VCaP (cell line): ENCODE results near the gene LOC128125822.
"Not testable (repeated sequence)": the region's sequence is repeated elsewhere in the genome, so short reads cannot be mapped to it uniquely, and the experiment has no call there.

Source experiments
- H3K27ac ChIP-seq: fragments of 450-650 bp; 2 replicates; pipeline ENCODE4 v1.5.1; 2017
- CTCF ChIP-seq: fragments of 450-650 bp; conservative IDR thresholded peaks from 2 replicates; pipeline ENCODE4 v1.5.1; 2017; ENCODE audit warnings: mild to moderate bottlenecking, moderate library complexity

Gene LOC128125822

GRCh38 chr6:63572044-63572746 lies at the start of gene LOC128125822, which contains the start of gene PTP4A1:
TSS of gene LOC128125822 (plus strand) at chr6:63572480.
TSS of gene PTP4A1 (plus strand) at chr6:63572480. CDS start at chr6:63576881, 4,401 bp downstream.
- H3K27ac ChIP-seq = peak within 1 kb of the TSS; percentile 97
- no peak for TF ChIP-seq CTCF

DNA sequence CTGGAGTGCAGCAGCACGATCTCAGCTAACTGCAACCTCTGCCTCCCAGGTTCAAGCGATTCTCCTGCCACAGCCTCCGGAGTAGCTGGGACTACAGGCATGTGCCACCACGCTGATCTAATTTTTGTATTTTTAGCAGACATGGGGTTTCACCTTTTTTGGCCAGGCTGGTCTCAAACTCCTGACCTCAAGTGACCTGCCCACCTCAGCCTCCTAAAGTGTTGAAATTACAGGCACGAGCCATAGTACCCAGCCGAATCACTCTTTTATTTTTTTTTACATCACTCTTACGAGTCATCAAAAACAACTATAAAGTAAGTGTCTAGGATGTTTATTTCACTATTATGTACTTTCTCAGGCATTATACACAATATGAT lies 49.4 kb upstream of the LOC128125822 start:
- not testable (repeated sequence) for H3K27ac ChIP-seq

- no peak for TF ChIP-seq CTCF
- H3K27ac ChIP-seq = no peak overlapping the region
Measured at GRCh38 chr6:63523630-63524029, 48.6 kb upstream of the LOC128125822 start.

GRCh38 chr6:63525186-63525878 lies 46.9 kb upstream of the LOC128125822 start:
- no peak overlapping the region for H3K27ac ChIP-seq
- no peak for TF ChIP-seq CTCF

- no peak overlapping the region for H3K27ac ChIP-seq
- no peak for TF ChIP-seq CTCF
Measured at GRCh38 chr6:63526931-63527330, 45.3 kb upstream of the LOC128125822 start.

DNA sequence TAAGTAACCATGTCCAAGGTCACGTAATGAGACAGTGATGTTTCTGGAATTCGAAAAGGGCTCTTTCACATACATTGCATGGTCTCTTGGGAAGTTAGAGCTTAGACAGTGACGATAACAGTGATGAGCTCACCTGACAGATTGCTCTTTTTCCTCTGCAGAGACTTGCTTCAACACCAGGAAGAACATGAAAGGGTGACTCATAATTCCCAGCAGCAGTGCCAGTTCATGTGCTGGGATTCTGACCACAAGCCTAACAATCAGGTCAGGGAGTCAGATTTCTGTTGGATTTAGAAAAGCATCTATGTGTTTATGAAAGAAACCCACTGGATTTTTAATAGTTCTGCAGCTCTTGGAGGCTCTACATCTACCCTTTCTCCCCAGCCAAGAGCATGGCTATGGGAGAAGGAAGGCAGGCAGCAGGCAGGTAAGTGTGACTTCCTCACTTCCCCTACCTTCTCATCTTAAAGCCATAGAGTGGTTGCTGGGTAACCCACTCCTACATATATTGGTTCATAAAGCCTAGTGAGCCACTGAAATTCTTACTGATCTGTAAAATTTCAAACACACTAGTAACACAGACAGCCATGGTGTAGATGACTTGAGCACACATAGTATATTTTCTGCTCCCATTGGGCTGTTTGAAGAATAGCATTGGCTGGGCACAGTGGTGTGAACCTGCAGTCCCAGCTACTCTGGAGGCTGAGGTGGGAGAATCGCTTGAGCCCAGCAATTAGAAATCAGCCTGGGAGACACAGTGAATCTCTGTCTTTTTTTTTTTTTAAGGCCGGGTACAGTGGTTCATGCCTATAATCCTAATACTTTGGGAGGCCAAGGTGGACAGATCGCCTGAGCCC lies 44.4 kb upstream of the LOC128125822 start:
- no peak for TF ChIP-seq CTCF
- H3K27ac ChIP-seq = no peak overlapping the region

- H3K27ac ChIP-seq = no peak overlapping the region
Measured at GRCh38 chr6:63529498-63529897, 42.8 kb upstream of the LOC128125822 start.

More at GRCh38 chr6:63529498-63529897, 42.8 kb upstream of the LOC128125822 start:
- TF ChIP-seq CTCF = no peak
